Aorta (tissue), 5 donors: Measurements from ENCODE around the gene MET. TPM values are rescaled to one million over a fixed set of nuclear protein-coding genes. Genes with fewer than 3 reads are reported as not detected.

ENCODE experiments used
- ATAC-seq: fragments of 200-7000 bp; cut with Tn5 transposase; one replicate; pipeline ENCODE4 v1.9.1; 2022; ENCODE audit warnings: moderate library complexity; ENCODE audit not compliant: low FRiP score
- DNase-seq, 2 donors: peaks; one replicate each; pipeline ENCODE4 v3.0.0-alpha.2; 2020
- H3K27ac ChIP-seq, 2 donors: one replicate each; pipeline ENCODE4 v1.5.1; 2013; ENCODE audit warnings: low read length in 2 of 2, mild to moderate bottlenecking in 2 of 2, moderate library complexity in 2 of 2, control low read depth in 1 of 2, inconsistent platforms in 1 of 2, low read depth in 1 of 2
- H3K27me3 ChIP-seq, 2 donors: one replicate each; pipeline ENCODE4 v1.6.1; 2013; ENCODE audit warnings: control low read depth in 1 of 2, low read length in 1 of 2, mild to moderate bottlenecking in 1 of 2, moderate library complexity in 1 of 2; ENCODE audit not compliant: insufficient read depth in 2 of 2, control insufficient read depth in 1 of 2
- H3K36me3 ChIP-seq, 2 donors: one replicate each; pipeline ENCODE4 v1.6.1; 2013; ENCODE audit warnings: control low read depth in 1 of 2, low read length in 1 of 2, mild to moderate bottlenecking in 1 of 2; ENCODE audit not compliant: insufficient read depth in 2 of 2, control insufficient read depth in 1 of 2
- H3K4me1 ChIP-seq, 2 donors: one replicate each; pipeline ENCODE4 v1.6.1; 2013; ENCODE audit warnings: low read length in 2 of 2, control low read depth in 1 of 2, mild to moderate bottlenecking in 1 of 2, moderate library complexity in 1 of 2; ENCODE audit not compliant: insufficient read depth in 2 of 2, control insufficient read depth in 1 of 2
- H3K4me3 ChIP-seq, 2 donors: one replicate each; pipeline ENCODE4 v1.5.1; 2013; ENCODE audit warnings: low read length in 2 of 2, control low read depth in 1 of 2, mild to moderate bottlenecking in 1 of 2
- H3K9me3 ChIP-seq: one replicate; pipeline ENCODE4 v1.6.1; 2013; ENCODE audit warnings: mild to moderate bottlenecking, low read length; ENCODE audit not compliant: control insufficient read depth
- WGBS, 2 donors: extraction: QIAGEN DNeasy Blood & Tissue Kit; methylation state at CpG; one replicate each; pipeline ENCODE4 v1.1.7; 2013; 5-methylcytosine and 5-hydroxymethylcytosine counted together
- intact Hi-C, 2 donors: fragments of 100-400 bp; cut with DNase I; formaldehyde crosslinking; loops; one replicate each; pipeline versions ENCODE4 v1.14.2 to v1.15.0; 2022
- polyA plus RNA-seq, 2 donors: library from polyadenylated mRNA; stranded (reverse); fragments of 200-250 nt; gene quantifications; one replicate each; pipeline ENCODE4 v1.2.3, GENCODE V29; 2013
- total RNA-seq, 2 donors: library from RNA; stranded (reverse); fragmentation: NEBNext Ultra II Directional; extraction: Animal tissue kit (Norgen Biotek cat#: 25700); gene quantifications; one replicate each; pipeline ENCODE4 v1.2.1, GENCODE V29; 2021
- donor health status: healthy with polysubstance abuse.
- donor health status: Bipolar disorder and iron deficiency.
- donor health status: DM: no; HTN: no; CAD: no.
- donor health status: DM: no; HTN: no; CAD: no.
- donor health status: DM: yes; HTN: yes; CAD: no.

The MET gene
- total and polyA plus RNA-seq, 4 donors = 0.79 to 24.6 (median 9.3) TPM

DNA sequence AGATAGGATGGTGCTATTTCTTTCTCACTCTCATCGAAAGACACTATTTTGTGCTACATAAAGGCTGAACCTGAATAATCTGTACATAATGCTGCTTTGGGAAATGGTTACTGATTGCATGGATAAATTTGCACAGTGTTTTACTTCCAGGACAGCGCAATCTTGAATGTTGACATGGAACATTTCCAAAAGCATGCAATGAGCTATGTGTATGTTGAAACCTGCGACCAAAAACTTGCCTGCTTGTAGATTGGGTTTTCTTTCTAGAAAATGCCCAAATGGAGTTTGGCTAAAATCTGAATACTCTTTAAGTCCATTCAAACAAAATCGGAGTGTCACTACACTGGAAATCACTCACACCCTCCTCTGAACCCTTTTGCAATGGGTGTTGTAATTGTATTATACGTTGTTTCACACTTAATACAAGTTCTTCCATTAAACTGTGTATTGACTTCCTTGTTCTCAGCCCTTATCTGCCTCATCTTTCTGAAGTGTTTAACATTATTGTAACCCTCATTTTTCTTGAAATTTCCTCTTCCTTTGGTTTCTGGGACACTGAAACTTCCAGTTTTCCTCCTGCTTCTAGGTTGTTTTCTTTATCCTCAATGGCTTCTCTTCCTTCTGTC lies 116.7 kb downstream of the MET start:
- no peak overlapping the region for H3K4me3 ChIP-seq
- no peaks in the 10 kb centered on the region for H3K9me3 ChIP-seq
- intact Hi-C loops = no loop called here
- H3K36me3 ChIP-seq = no peaks in the 10 kb centered on the region
- no peaks in the 10 kb centered on the region for H3K4me1 ChIP-seq
- no peak for DNase-seq
- no peak overlapping the region for H3K27ac ChIP-seq
- 66 to 73% methylated on average over 5 of the region's 5 CpGs for WGBS, 2 donors
- no peak for ATAC-seq
- no peaks in the 10 kb centered on the region for H3K27me3 ChIP-seq

DNA sequence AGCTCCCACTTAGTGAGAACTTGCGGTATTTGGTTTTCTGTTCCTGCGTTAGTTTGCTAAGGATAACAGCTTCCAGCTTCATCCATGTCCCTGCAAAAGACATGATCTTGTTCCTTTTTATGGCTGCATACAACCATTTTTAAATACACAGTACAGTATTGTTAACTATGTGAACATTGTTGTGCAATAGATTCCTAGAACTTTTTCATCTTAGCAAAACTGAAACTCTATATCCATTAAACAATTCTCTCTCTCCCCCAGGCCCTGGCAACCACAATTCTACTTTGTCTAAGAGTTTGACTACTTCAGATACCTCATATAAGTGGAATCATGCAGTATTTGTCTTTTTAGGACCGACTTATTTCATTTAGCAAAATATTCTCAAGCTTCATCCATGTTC lies 118.0 kb downstream of the MET start:
- Histone ChIP-seq H3K4me1 (no peaks in the 10 kb centered on the region), H3K9me3 (no peaks in the 10 kb centered on the region), H3K27me3 (no peaks in the 10 kb centered on the region), H3K36me3 (no peaks in the 10 kb centered on the region), H3K4me3 (no peak overlapping the region), H3K27ac (no peak overlapping the region)
- 90 to 95% methylated on average over 3 of the region's 3 CpGs for WGBS, 2 donors
- no peak for ATAC-seq
- intact Hi-C loops = no loop called here
- DNase-seq = no peak

GRCh38 chr7:116792813-116793212 lies 120.8 kb downstream of the MET start:
- no peaks in the 10 kb centered on the region for H3K4me1 ChIP-seq
- no peak for ATAC-seq
- peaks cover 0 to 4% of the 10 kb centered on the region in 2 donors for H3K36me3 ChIP-seq
- WGBS, 2 donors = 97 to 100% methylated on average over 4 of the region's 4 CpGs
- no peak overlapping the region for H3K4me3 ChIP-seq
- H3K27ac ChIP-seq = no peak overlapping the region
- peaks cover 1% of the 10 kb centered on the region for H3K9me3 ChIP-seq
- H3K27me3 ChIP-seq = no peaks in the 10 kb centered on the region
- intact Hi-C loops = no loop called here
- DNase-seq = no peak

DNA sequence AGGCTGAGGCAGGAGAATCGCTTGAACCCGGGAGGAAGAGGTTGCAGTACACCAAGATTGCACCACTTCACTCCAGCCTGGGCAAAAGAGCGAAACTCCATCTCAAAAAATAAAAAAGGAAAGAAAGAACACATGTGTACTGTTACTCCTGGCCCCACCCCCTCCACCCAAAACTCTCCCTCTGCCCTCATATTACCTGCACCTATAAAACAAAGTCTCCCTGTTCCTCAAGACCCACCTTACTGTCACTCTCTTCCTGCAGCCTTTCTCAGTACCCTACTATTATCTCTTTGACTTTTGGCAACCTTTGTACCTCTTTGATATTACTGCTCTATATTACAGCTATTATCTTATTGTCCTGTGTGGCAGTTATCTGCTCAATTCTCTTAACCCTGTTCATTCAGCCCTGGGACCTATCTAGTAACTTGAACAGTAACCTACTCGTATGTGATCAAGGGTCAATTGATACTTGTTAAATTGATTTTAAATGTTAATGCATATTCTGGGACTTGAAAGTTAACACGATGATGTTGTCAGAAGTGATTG lies 121.9 kb downstream of the MET start:
- H3K27ac ChIP-seq = no peak overlapping the region
- WGBS, 2 donors = 91 to 92% methylated on average over 5 of the region's 5 CpGs
- DNase-seq (no peak), ATAC-seq (no peak)
- intact Hi-C loops = no loop called here
- H3K9me3 ChIP-seq = peaks cover 1% of the 10 kb centered on the region
- no peaks in the 10 kb centered on the region for H3K4me1 ChIP-seq
- H3K36me3 ChIP-seq = peaks cover 0 to 4% of the 10 kb centered on the region in 2 donors
- H3K4me3 ChIP-seq = no peak overlapping the region
- H3K27me3 ChIP-seq = no peaks in the 10 kb centered on the region

DNA sequence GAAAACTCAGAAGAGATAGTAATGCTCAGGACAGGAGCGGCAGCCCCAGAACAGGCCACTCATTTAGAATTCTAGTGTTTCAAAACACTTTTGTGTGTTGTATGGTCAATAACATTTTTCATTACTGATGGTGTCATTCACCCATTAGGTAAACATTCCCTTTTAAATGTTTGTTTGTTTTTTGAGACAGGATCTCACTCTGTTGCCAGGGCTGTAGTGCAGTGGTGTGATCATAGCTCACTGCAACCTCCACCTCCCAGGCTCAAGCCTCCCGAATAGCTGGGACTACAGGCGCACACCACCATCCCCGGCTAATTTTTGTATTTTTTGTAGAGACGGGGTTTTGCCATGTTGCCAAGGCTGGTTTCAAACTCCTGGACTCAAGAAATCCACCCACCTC lies 124.5 kb downstream of the MET start:
- H3K27ac ChIP-seq = no peak overlapping the region
- H3K9me3 ChIP-seq = peaks cover 1% of the 10 kb centered on the region
- 95 to 96% methylated on average over 5 of the region's 5 CpGs for WGBS, 2 donors
- H3K36me3 ChIP-seq = peaks cover 0 to 4% of the 10 kb centered on the region in 2 donors
- intact Hi-C loops = no loop called here
- no peak overlapping the region for H3K4me3 ChIP-seq
- no peaks in the 10 kb centered on the region for H3K27me3 ChIP-seq
- no peaks in the 10 kb centered on the region for H3K4me1 ChIP-seq
- ATAC-seq (no peak), DNase-seq (no peak)

DNA sequence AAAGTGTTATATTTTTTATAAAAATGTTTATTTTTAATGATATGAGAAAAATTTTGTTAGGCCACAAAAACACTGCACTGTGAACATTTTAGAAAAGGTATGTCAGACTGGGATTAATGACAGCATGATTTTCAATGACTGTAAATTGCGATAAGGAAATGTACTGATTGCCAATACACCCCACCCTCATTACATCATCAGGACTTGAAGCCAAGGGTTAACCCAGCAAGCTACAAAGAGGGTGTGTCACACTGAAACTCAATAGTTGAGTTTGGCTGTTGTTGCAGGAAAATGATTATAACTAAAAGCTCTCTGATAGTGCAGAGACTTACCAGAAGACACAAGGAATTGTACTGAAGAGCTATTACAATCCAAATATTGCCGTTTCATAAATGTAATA lies 125.6 kb downstream of the MET start:
- peaks cover 0 to under 1% of the 10 kb centered on the region in 2 donors for H3K4me1 ChIP-seq
- no peaks in the 10 kb centered on the region for H3K27me3 ChIP-seq
- intact Hi-C loops = no loop called here
- H3K4me3 ChIP-seq = no peak overlapping the region
- DNase-seq (no peak), ATAC-seq (no peak)
- no peak overlapping the region for H3K27ac ChIP-seq
- 77 to 81% methylated on average over 2 of the region's 2 CpGs for WGBS, 2 donors
- H3K36me3 ChIP-seq = peaks cover 0 to 4% of the 10 kb centered on the region in 2 donors
- H3K9me3 ChIP-seq = peaks cover 1% of the 10 kb centered on the region

GRCh38 chr7:116798232-116798631 lies 126.2 kb downstream of the MET start:
- H3K4me1 ChIP-seq = peaks cover 0 to 2% of the 10 kb centered on the region in 2 donors
- intact Hi-C loops = no loop called here
- ATAC-seq (no peak), DNase-seq (no peak)
- H3K36me3 ChIP-seq = peaks cover 0 to 4% of the 10 kb centered on the region in 2 donors
- H3K9me3 ChIP-seq = peaks cover 1% of the 10 kb centered on the region
- no peak overlapping the region for H3K4me3 ChIP-seq
- H3K27ac ChIP-seq = no peak overlapping the region
- H3K27me3 ChIP-seq = no peaks in the 10 kb centered on the region
- WGBS, 2 donors = 87 to 92% methylated on average over 3 of the region's 3 CpGs

DNA sequence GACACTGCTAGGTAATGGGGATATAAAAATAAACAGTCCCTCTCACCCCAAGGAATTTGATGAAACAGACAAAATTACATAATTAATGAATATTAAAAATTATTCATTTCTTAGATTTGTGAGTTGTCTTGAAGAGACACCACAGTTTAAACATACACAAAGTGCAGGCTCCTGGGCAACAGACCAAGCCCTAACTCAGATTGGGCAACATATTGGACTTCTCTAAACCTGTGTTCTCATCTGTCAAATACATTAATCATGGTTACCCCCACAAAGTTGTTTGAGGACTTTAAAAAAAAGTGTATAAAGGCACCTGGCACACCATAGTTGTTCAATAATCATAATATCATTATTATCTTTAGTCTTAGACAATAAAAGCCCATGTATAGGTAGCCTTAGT lies 127.9 kb downstream of the MET start:
- H3K27ac ChIP-seq = no peak overlapping the region
- DNase-seq (no peak), ATAC-seq (no peak)
- H3K9me3 ChIP-seq = peaks cover 1% of the 10 kb centered on the region
- peaks cover 0 to 4% of the 10 kb centered on the region in 2 donors for H3K36me3 ChIP-seq
- peaks cover 0 to 2% of the 10 kb centered on the region in 2 donors for H3K4me1 ChIP-seq
- no peak overlapping the region for H3K4me3 ChIP-seq
- no peaks in the 10 kb centered on the region for H3K27me3 ChIP-seq
- intact Hi-C loops = loop anchor here in 1 of 2 donors (10.0 kb wide), 1 partner anchor 535 kb away; no protein-coding TSS in a partner anchor

DNA sequence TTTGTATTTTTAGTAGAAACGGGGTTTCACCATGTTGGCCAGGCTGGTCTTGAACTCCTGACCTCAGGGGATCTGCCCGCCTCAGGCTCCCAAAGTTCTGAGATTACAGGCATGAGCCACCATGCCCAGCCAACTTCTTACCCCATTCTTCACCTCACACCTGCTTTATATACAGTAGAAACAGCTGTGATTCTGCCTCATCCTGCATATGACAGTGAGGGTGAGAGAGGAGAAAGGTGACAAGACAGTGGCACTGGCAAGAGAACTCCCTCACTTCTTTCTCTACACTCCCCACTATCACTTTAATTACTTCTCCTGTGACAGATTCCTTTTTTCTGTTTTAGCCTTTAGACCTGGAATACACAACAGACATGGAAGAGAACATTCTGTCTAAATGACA lies 128.6 kb downstream of the MET start:
- H3K27me3 ChIP-seq = no peaks in the 10 kb centered on the region
- H3K9me3 ChIP-seq = peaks cover 1% of the 10 kb centered on the region
- H3K36me3 ChIP-seq = peaks cover 0 to 3% of the 10 kb centered on the region in 2 donors
- no peak overlapping the region for H3K27ac ChIP-seq
- intact Hi-C loops = loop anchor here in 1 of 2 donors (10.0 kb wide), 1 partner anchor 536 kb away; no protein-coding TSS in a partner anchor
- WGBS, 2 donors = 85 to 92% methylated on average over 2 of the region's 2 CpGs
- peaks cover 0 to 2% of the 10 kb centered on the region in 2 donors for H3K4me1 ChIP-seq
- no peak for ATAC-seq
- DNase-seq = no peak
- H3K4me3 ChIP-seq = no peak overlapping the region
